ENCODE data around the gene ETV1.
"Not testable (repeated sequence)": the region's sequence is repeated elsewhere in the genome, so short reads cannot be mapped to it uniquely, and the experiment has no call there.

ETV1 gene

DNA sequence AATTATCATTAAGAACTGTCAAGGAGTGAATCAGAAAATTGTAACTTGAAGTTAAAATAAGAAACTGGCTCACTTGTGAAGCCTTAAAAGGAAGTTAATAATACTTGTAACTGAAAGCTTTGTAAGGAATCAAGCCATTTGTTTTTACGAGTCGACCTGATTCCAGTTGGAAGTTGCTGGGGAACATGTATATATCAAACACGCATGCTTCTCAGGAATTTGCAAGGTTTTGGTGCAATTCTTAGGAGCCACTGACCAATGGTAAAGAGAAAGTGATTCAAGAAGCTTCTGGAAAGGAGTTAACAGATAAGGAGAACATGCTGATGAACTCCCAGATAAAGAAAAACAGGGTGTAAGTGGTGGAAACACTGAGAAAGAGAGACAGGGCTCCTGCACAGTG is 56.4 kb downstream of the ETV1 start:
- DNase-seq (ENCODE audit: low read depth in 1 of 2, low spot score in 1 of 2), result no peak

DNA sequence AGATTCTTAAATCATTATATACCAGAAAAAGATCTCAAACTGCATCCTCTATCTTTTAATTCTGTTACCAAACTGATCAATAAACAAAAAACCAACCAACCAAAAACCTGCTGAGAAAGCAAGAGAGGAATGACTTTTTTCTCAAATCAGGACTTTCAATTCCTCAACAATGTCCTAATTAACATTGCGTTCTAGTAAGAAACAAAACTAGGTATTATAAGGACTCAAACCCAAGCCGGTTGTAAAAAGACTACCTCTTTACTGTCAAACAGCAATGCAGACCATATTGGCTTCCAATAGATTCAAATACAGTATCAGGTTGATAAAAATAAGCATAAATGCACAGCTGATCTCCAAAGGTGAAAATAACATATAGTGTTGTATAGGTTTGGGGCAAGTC is 57.3 kb downstream of the ETV1 start:
- DNase-seq (ENCODE audit: low read depth in 1 of 2, low spot score in 1 of 2), result no peak

DNA sequence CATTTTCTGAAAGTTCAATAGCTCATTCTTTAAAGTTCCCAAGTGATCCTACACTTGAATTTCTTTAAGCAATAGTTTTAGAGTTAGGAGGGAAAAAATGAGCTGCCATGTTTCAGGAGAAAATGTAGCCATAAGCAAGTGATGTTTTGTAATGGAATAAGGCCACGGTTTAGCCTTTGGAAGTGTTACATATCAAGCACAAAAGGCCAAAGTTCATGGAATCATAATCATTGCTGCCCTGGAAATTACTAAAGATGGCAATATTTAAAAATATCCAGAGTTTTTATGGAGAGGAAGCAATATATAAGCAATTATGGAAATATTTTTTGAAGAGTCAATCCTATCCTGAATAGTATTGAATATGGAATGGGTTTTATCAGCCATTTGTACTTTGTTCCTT is 68.4 kb downstream of the ETV1 start:
- DNase-seq (ENCODE audit: low read depth in 1 of 2, low spot score in 1 of 2), result no peak

DNA sequence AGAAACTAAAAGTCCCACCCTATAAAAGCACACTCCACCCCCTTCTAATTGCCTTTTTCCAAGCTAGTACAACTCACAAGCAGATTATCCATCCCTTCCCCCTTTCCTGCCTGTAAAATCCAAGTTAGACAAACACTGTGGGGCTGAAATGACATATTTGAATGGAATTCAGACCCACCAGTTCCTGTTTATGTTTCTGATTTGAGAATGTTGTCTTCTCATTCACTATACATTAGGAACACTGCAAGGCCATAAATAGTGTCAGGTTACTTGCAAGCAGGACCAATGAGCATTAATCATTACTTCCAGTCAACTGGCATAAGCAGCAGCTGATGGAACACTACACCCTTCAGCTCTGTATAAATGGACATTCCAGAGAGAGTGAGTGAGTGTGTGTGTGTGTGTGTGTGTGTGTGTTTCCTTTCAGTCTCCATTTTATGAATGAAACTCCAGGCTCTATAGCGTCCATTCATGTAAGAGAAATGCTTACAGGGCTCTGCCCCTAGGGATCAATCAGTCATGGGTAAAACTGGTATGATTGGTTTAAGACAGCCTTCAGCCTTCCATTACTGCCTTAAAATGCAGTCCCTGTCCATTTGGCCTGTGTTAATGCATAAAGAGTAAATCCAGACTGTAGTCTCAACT is 69.3 kb downstream of the ETV1 start:
- DNase-seq (ENCODE audit: low read depth in 1 of 2, low spot score in 1 of 2), result no peak

DNA sequence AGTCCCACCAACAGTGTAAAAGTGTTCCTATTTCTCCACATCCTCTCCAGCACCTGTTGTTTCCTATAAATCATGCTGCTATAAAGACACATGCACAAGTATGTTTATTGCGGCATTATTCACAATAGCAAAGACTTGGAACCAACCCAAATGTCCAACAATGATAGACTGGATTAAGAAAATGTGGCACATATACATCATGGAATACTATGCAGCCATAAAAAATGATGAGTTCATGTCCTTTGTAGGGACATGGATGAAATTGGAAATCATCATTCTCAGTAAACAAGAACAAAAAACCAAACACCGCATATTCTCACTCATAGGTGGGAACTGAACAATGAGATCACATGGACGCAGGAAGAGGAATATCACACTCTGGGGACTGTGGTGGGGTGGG is 71.1 kb downstream of the ETV1 start:
- DNase-seq (ENCODE audit: low read depth in 1 of 2, low spot score in 1 of 2), result not testable (repeated sequence)

DNA sequence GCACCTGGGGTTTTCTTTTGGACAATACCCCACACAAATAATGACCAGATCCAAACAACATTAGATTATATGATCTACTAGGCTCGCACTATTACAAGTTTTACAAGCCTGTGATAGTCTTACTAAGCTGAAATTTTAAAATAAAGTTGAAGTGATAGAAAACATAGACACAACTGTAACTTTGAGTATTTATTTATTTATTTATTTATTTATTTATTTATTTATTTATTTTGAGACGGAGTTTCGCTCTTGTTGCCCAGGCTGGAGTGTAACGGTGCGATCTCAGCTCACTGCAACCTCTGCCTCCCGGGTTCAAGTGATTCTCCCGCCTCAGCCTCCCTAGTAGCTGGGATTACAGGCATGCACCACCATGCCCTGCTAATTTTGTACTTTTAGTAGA is 72.4 kb downstream of the ETV1 start:
- DNase-seq (ENCODE audit: low read depth in 1 of 2, low spot score in 1 of 2), result not testable (repeated sequence)

DNA sequence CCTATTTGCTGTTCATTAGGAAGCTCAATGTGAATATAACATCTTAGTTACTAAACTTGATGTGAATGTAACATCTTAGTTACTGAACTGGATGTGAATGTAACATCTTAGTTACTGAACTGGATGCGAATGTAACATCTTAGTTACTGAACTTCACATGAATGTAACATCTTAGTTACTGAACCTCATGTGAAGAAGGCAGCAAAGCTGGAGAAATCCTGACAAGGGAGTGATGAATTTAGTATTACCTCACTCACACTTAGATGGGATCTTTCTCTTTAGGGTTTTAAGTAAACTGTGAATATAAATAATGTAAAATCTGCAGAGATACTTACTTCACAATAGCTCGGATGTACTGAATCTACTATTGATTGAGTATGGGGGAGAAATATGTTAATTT is 73.6 kb downstream of the ETV1 start:
- DNase-seq (ENCODE audit: low read depth in 1 of 2, low spot score in 1 of 2), result no peak

DNA sequence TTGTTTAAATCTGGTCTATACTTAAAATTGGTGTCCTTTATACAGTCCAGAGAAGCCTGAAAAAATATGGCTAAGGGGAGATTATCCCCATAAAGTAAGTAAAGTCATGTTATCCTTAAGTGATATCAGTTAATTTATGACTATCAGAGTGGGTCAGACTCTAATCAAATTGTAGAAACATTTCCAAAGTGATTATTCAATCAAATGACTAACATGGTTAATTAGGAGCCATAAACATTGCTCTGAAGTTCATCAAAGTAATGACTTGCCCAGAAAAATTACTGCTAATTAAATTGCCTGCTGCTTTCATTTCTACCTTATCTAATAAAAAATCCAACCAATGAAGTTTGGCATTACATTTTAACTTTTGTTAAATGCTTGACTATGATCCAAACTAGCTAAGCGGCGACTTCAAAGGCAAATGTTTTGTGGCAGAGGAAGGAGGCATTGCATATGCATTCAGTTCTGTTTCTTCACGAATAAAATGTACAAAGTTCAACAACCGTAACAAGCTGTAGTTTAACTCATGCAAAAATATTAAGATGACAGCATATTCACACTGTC is 76.7 kb downstream of the ETV1 start:
- DNase-seq (ENCODE audit: low read depth in 1 of 2, low spot score in 1 of 2), result no peak

DNA sequence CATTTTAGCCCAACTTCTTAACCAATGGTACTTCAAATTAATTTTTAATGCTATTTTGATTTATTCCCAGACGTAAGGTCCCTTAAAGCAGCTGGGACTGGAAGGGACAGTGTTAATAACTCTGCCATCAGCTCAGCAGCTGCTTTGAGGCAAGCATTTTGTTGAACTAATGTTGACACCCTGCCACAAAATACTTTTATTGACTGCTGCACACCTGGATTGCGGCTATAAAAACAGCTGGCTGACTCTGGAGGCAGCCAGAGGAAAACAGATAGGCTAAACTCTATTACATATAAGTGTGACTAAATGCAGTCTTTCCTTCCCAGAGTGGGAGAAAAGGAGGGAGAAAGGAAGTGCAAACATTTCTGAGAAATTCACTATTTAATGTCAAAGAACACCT is 77.6 kb downstream of the ETV1 start:
- no peak for DNase-seq (ENCODE audit: low read depth in 1 of 2, low spot score in 1 of 2)

DNA sequence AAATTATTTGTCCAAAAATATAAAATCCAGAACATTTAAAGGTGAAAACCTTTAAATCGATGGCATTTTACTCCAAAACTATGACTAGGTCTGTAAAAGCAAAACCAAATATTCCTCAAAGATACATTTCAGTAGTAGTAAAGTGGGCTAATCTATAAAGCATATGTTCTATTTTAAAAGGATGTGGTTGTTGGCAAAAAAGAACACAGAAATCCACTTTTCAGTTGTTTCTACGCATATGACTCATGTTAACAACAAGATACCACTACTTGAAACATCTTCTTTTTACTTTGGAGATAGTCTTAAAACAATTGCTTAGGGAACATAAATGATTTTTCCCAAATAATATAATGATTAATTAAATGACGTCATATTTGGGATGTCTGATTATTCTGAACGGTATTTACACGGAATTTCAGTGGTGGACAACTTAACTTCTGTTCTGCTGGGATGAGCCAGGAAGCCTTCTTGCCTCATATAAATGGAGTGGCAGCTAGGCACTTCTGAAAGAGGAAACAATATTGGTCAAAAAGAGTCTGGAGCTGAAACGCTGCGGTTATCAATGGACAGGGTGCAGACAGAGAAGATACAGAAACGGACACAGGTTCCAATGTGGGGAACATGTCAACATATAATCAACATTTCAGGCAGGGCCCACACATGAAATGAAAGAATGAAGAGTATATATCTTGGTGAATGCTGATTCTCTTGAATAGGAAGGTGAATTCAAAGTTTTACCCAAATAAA is 78.5 kb downstream of the ETV1 start:
- no peak for DNase-seq (ENCODE audit: low read depth in 1 of 2, low spot score in 1 of 2)

DNA sequence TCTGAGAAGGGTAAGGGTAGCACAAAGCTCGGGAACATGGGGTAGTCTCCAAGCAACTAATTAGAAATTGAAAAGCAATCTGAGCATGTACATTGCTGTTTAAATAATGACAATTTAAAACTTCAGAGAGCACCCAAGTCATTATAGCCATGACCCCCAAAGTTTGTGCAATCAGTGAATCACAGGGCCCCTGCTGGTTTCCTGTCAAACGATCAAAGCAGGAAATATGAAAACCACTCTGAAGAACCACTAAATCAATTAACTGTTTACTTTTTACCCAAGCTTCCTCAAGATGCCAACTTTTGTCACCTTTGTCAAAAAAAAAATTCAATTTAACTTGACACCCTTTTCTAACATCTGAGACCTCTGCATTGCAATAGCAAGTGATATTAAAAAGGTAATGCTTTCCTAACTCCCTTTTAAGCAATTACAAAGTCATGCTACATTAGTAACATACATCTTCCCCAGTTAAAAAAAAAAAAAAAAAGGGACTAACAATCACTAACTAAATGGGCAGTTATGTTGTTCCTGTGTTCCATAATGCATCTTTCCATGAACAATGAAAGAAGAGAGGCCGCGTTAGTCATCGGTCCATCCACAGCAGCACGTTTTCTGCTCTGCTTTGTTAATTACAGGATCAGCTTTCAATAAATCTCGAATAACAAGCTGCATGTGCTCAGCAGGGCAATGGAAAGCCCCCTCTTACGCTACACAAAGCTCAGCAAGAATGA is 80.6 kb downstream of the ETV1 start:
- no peak for DNase-seq (ENCODE audit: low read depth in 1 of 2, low spot score in 1 of 2)

DNA sequence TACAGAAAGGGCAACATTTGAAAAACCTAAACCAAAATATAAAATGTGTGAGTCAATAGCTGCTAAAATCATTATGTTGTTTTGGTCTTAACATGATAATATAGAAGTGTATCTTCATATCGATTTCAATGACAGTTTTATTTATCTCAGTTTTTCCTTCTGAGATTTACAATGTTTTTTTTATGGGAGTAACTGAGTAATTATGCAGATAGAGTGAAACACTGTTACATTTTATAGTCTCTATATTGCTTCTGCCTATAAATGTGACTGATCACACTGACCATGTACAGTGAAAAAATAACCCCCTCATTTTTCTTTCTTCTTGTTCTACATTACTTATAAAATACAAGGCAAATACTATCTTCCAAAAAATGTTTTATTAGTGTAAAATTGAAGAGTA is 81.6 kb downstream of the ETV1 start:
- no peak for DNase-seq (ENCODE audit: low read depth in 1 of 2, low spot score in 1 of 2)

DNA sequence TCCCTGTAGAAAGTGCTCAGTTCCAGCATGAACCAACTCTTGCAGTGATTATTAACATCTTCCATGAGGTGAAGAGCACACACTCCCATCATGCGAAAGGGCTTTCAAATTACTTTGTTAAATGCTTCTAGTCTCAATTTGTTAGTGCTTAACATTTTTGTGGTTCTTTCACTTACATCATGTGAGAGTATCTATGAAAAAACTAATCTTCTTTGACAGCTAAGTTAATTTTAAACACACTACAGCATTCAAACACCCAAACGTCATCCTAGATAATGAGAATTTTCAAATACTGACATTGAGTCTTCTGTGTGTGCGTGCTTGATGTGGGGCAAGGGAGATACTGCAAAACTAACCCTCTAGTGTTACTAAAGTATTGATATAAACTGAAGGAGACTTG is 84.8 kb downstream of the ETV1 start:
- no peak for DNase-seq (ENCODE audit: low read depth in 1 of 2, low spot score in 1 of 2)

DNA sequence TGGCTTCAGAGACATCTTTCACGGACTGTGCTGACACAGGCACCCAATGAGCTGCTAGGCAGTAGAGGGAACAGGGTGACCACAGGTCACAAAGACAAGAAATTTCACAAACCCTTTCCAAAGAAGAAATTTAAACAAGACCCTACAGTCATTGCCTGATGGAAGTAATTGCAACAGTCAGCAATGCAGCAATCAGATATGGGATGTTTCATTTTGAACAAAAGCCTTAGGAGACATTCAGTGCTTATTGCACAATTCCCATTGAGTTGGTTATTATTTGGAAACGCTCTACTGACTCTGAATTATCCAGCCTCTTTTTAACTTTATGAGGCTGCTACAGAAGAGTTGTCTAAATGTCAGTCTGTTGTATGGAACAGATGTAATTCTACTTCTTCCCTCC is 85.5 kb downstream of the ETV1 start:
- DNase-seq (ENCODE audit: low read depth in 1 of 2, low spot score in 1 of 2), result no peak

DNA sequence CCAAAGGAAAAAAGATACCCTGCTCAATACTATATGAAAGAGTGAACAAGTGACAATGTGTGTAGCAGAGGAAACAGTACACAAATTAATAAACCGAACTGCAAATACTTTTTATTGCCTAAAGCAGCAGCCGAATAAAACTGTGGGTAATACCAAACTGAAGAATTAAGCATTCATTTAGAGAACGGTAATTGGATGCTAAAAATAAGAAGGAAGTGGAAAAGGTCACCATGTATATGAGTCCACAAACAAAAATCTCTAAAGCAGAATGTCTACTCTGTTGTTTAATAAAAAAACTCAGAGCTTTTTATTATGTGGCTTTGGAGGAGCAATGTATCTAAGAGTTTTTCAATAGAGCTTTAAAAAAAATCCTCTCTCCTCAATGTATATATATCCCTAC is 87.9 kb downstream of the ETV1 start:
- no peak for DNase-seq (ENCODE audit: low read depth in 1 of 2, low spot score in 1 of 2)

DNA sequence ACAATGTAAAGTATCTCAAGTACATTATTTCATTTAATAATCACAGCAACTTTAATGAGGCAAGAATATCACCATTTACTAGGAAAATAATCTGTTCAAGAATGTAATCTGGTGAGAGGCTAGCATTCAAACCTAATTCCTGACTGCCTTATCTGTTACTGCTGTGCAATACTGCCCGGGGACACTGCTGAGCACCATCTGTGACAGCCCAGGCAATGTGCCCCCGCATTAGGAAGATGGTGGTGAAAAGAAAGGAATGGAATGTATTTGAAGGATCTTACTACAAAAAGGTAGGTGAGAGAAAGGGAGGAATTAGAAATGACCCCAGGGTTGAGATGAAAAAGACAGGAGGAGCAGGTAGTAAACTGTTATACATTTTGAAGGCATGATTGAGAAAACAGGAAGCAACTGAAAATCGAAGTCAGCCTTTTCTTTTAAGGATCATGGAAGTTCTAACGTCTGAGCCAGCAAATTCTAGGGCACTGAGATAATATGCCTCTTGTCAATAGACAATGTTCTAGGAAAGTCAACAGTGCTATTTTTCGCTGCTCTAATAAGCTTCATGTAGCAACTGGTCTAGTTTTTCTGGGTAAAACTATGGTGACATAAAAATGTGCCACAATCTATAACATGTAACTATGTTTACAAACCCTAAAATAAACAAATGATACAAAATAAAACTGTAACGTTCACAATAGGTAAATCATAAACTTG is 90.4 kb downstream of the ETV1 start:
- no peak for DNase-seq (ENCODE audit: low read depth in 1 of 2, low spot score in 1 of 2)

DNA sequence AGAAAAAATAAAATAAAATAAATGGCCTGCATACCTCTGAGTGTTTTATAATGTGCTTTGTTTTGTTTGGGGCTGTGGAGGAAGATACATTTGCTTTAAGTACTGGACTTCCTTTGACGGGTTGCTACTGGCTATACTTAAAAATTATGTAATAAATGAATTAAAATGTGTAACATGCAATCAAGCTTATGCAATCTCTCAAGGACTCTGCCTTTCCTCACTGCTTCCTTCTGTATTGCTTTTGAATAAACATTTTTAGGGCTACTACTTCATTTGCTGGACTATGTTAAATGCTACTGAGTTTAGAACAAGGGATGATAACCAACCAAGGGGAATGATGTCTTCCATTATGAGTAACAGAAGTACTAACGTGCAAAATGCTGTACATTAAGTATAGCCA is 91.6 kb downstream of the ETV1 start:
- DNase-seq (ENCODE audit: low read depth in 1 of 2, low spot score in 1 of 2), result no peak

DNA sequence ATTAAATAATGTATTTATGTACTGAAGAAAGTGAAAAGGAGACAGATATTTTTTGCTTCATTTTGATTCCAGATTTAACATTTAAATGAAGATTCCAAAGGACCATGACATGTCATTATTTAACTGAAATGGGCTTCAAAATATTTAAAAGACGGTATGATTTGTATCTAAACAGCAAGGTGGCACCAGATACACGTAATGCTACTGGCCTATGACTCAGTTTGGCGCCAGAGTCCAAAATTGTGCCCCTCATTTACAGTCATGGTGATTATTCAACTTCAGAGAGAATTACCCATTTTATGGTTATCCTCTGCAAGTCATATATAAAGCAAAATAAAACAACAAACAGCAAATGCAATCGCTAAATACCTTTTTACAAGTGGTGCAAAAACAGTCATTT is 94.5 kb downstream of the ETV1 start:
- no peak for DNase-seq (ENCODE audit: low read depth in 1 of 2, low spot score in 1 of 2)

DNA sequence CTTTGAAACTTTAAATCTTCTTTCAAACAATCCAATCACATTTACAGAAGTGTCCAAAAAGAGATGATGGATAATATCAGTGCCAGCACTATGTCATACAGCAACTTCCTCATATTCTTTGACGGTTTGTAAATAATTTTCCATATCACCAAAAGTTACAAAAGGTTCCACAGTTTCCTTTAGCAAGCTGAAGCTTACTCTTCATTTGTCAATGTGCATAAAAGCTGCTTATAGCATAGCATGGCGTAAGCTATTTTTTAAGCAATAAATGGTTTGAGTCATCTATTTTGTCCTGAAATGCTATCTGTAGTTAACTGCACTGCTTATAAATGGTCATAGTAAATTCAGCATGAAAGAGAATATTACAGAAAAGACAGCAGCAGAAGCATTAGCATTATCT is 95.1 kb downstream of the ETV1 start:
- DNase-seq (ENCODE audit: low read depth in 1 of 2, low spot score in 1 of 2), result no peak

DNA sequence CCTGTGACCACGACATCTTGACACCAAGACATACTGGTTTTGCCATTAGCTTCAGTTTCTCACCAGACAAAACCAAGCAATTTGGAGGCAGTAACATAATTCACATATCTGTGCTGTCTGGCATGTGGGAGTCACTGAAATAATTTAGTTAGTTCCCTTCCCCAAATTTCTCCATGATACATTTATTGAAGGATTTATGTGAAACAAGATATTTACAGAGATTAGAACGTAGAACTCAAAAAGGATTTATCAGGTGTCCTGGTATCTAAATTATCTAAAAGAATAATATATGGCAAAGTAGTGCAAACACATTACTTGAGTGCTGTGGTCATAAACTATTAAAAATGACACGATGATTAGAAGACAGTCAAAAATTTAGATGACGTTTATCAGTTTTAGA is 98.7 kb downstream of the ETV1 start:
- DNase-seq (ENCODE audit: low read depth in 1 of 2, low spot score in 1 of 2), result no peak

DNA sequence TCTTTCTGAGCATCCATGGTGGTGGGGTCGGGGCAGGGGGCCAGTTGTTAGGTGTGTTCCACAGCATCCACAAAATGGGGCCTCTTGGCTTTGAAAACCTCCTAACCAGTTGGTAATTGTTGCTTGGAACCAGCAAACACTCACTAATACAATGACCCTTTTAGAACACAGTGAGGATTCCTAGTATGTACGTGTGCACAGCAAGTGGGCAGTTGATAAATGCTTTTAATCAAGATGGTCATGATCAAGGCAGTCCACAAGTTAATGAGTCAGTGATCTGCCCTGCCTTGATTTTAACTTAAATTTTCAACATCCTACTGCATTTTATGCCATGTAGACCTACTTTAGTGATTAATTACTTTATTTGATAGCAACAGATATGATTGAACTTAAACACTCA is 103.1 kb downstream of the ETV1 start:
- no peak for DNase-seq (ENCODE audit: low read depth in 1 of 2, low spot score in 1 of 2)

DNA sequence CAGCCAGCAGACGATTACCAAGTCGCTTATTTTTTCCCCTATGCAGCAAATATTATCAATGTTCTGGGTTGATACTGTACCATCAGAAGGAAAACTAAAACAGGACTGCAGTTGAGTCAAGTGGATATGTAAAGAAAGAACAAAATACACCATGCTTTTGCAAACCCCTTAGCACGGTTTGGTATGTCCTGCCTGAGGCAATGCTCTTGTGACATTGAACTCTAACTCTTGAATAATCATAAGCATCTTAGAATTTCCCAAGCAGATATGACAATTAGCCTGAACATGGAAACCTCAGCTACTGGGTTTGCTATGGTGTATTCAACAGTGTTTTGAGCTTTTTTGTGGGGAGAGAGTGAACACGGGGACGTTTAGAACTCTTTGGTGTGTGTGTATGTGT is 107.4 kb downstream of the ETV1 start:
- DNase-seq (ENCODE audit: low read depth in 1 of 2, low spot score in 1 of 2), result no peak
